ENCODE measurements around the gene PSMD11. TPM values are rescaled to one million over a fixed set of nuclear protein-coding genes. Genes with fewer than 3 reads are reported as not detected.

PSMD11 gene
- total RNA-seq, 1 experiment from 2014 or later: 169 TPM

- TF ChIP-seq CTCF (conservative IDR thresholded peaks at IDR 0.05): no peak
- H3K23me2 ChIP-seq (ENCODE audit: insufficient read length, low read depth, low read length, poor library complexity, severe bottlenecking): no peaks in the 10 kb centered on the region
- H3K79me1 ChIP-seq (ENCODE audit: insufficient read depth, low read depth, low read length, poor library complexity, severe bottlenecking): peaks cover 3% of the 10 kb centered on the region
- DNase-seq: no peak
- no peak overlapping the region for H3K4me2 ChIP-seq (ENCODE audit: insufficient read depth, insufficient read length, low read length)
- no peaks in the 10 kb centered on the region; a peak in 1 of 5 replicates for H3K9me3 Mint-ChIP-seq
- no peak overlapping the region for H3K27ac Mint-ChIP-seq
- H3K27me3 Mint-ChIP-seq (ENCODE audit: low read depth): no peaks in the 10 kb centered on the region
- no peak overlapping the region for H2BK120ac ChIP-seq (ENCODE audit: low read depth, low read length, poor library complexity, severe bottlenecking)
- WGBS (ENCODE audit: extremely low coverage, insufficient read length, low lambda C conversion rate): no CpG with 5 or more reads among the region's 1 CpG
- no peak overlapping the region for H4K8ac ChIP-seq (replicated peaks; ENCODE audit: insufficient read length, low read depth, low read length)
- H3K18ac ChIP-seq (ENCODE audit: insufficient read length, low read depth, low read length): no peak overlapping the region
- no peak overlapping the region for H2BK12ac ChIP-seq (ENCODE audit: insufficient read length, low read depth, low read length)
- no peak overlapping the region for H4K5ac ChIP-seq (ENCODE audit: insufficient read length, low read depth, low read length)
- no peak overlapping the region for H2AFZ ChIP-seq (ENCODE audit: low read length)
- H3K36me3 Mint-ChIP-seq (ENCODE audit: insufficient read depth in 1 of 3, low read depth in 3 of 3): peaks cover 46 to 87% (median 60%) of the 10 kb centered on the region in 3 experiments
- no peaks in the 10 kb centered on the region for H4K20me1 ChIP-seq (ENCODE audit: control insufficient read depth, insufficient read depth, insufficient read length)
- no peak overlapping the region for H3K27ac ChIP-seq (ENCODE audit: insufficient read length, low read depth, low read length)
- no peak overlapping the region for H3K56ac ChIP-seq (ENCODE audit: insufficient read length, low read depth, low read length)
- H3K4me1 Mint-ChIP-seq: peaks cover 0 to 3% of the 10 kb centered on the region in 2 experiments; a peak in 1 of 4 replicates
- H3K4me1 ChIP-seq (ENCODE audit: insufficient read depth, low read length): no peaks in the 10 kb centered on the region
- H2BK15ac ChIP-seq (ENCODE audit: low read depth, low read length): no peak overlapping the region
- H3K9me3 ChIP-seq (ENCODE audit: control insufficient read depth, low read depth, low read length): no peaks in the 10 kb centered on the region
- H2AK5ac ChIP-seq (ENCODE audit: insufficient read length, low read length): no peak overlapping the region
- H3T11ph ChIP-seq (ENCODE audit: low read length): no peak overlapping the region
- no peak overlapping the region for H2BK20ac ChIP-seq (ENCODE audit: low read depth, low read length, poor library complexity, severe bottlenecking)
- peaks cover 2% of the 10 kb centered on the region; the same call in 1 of the 2 replicates for H3K79me2 ChIP-seq (ENCODE audit: insufficient read depth, low read length)
- no peak overlapping the region for H4K91ac ChIP-seq (ENCODE audit: insufficient read length, low read depth, low read length)
- no peak overlapping the region for H2BK5ac ChIP-seq (ENCODE audit: insufficient read length, low read length)
- H3K4ac ChIP-seq (ENCODE audit: low read depth, low read length): no peak overlapping the region
- no peak overlapping the region for H3K14ac ChIP-seq (ENCODE audit: insufficient read depth, low read length)
- H3K23ac ChIP-seq (ENCODE audit: insufficient read length, low read depth, low read length): no peak overlapping the region
- H3K4me3 Mint-ChIP-seq: no peak overlapping the region
- no peaks in the 10 kb centered on the region for H3K27me3 ChIP-seq (ENCODE audit: insufficient read depth, low read length)
- H3K9ac ChIP-seq (ENCODE audit: extremely low read depth, insufficient read length, low read length): no peak overlapping the region
Observed at GRCh38 chr17:32464374-32464773, 20.1 kb downstream of the PSMD11 start.
